CD14-positive monocyte (primary cell): ENCODE results near the gene PAK4. TPM values are rescaled to one million over a fixed set of nuclear protein-coding genes. Genes with fewer than 3 reads are reported as not detected.

Experiments
- DNase-seq, 3 donors: peaks; one replicate each; pipeline ENCODE4 v3.0.0-alpha.2; 2011 to 2022
- H2AFZ ChIP-seq: 2 replicates; pipeline ENCODE4 v1.6.0; 2012; ENCODE audit warnings: mild to moderate bottlenecking, low read depth, low read length, inconsistent platforms; ENCODE audit not compliant: insufficient read depth, poor library complexity, severe bottlenecking
- H3K27ac ChIP-seq, 2 donors: 1 replicate in 1 of 2; 2 replicates in 1 of 2; pipeline ENCODE4 v1.5.1; 2012 to 2013; ENCODE audit warnings: low read length in 2 of 2, control low read depth in 1 of 2, inconsistent platforms in 1 of 2, low read depth in 1 of 2, mild to moderate bottlenecking in 1 of 2
- H3K27me3 ChIP-seq, 2 donors: one replicate each; pipeline versions ENCODE4 v1.6.0 to v1.6.1; 2011 to 2013; ENCODE audit warnings: low read length in 2 of 2; ENCODE audit not compliant: control insufficient read depth in 2 of 2, insufficient read depth in 2 of 2
- H3K36me3 ChIP-seq, 2 donors: replicated peaks in 1 of 2; 1 replicate in 1 of 2; 2 replicates in 1 of 2; pipeline versions ENCODE4 v1.5.1 to v1.6.1; 2012 to 2013; ENCODE audit warnings: low read length in 2 of 2, control low read depth in 1 of 2, inconsistent platforms in 1 of 2, mild to moderate bottlenecking in 1 of 2; ENCODE audit not compliant: insufficient read depth in 2 of 2, control insufficient read depth in 1 of 2
- H3K4me1 ChIP-seq, 2 donors: 1 replicate in 1 of 2; 2 replicates in 1 of 2; pipeline versions ENCODE4 v1.5.1 to v1.6.1; 2012 to 2013; ENCODE audit warnings: low read length in 2 of 2, control low read depth in 1 of 2, inconsistent platforms in 1 of 2, mild to moderate bottlenecking in 1 of 2, moderate library complexity in 1 of 2; ENCODE audit not compliant: insufficient read depth in 2 of 2, control insufficient read depth in 1 of 2
- H3K4me2 ChIP-seq: replicated peaks from 2 replicates; pipeline ENCODE3; 2012; ENCODE audit warnings: low read length, moderate library complexity, mild to moderate bottlenecking; ENCODE audit not compliant: poor library complexity, severe bottlenecking; ENCODE audit errors: extremely low read depth
- H3K4me3 ChIP-seq, 3 experiments: fragments of 200-600 bp in 1 of 3; sonication (generic) in 1 of 3; replicated peaks in 1 of 3; 1 replicate in 2 of 3; 2 replicates in 1 of 3; pipeline ENCODE4 v1.5.1; 2011 to 2013; ENCODE audit warnings: low read length in 3 of 3, mild to moderate bottlenecking in 3 of 3, control low read depth in 2 of 3, low read depth in 2 of 3, inconsistent platforms in 1 of 3, moderate library complexity in 1 of 3
- H3K79me2 ChIP-seq: 2 replicates; pipeline ENCODE4 v1.6.0; 2012; ENCODE audit warnings: mild to moderate bottlenecking, control low read depth, inconsistent platforms, low read length, moderate library complexity; ENCODE audit not compliant: insufficient read depth
- H3K9ac ChIP-seq: 2 replicates; pipeline ENCODE4 v1.6.0; 2017; ENCODE audit warnings: low read length, mild to moderate bottlenecking; ENCODE audit not compliant: insufficient read depth, poor library complexity, severe bottlenecking
- H3K9me3 ChIP-seq, 2 donors: replicated peaks in 1 of 2; 1 replicate in 1 of 2; 2 replicates in 1 of 2; pipeline versions ENCODE4 v1.5.1 to v1.6.1; 2012 to 2013; ENCODE audit warnings: low read length in 2 of 2, control low read depth in 1 of 2; ENCODE audit not compliant: control insufficient read depth in 1 of 2, insufficient read depth in 1 of 2
- H4K20me1 ChIP-seq: 2 replicates; pipeline ENCODE4 v1.6.0; 2012; ENCODE audit warnings: mild to moderate bottlenecking, low read length, control low read depth, moderate library complexity; ENCODE audit not compliant: insufficient read depth
- H3K27ac Mint-ChIP-seq, 7 donors: one replicate each; pipeline ENCODE4 v1.8.0; 2020; ENCODE audit warnings: mild to moderate bottlenecking in 7 of 7, mixed read lengths in 7 of 7, moderate library complexity in 6 of 7, inconsistent platforms in 2 of 7
- H3K27me3 Mint-ChIP-seq, 3 donors: one replicate each; pipeline ENCODE4 v1.8.0; 2021 to 2022; ENCODE audit warnings: low read depth in 3 of 3, mild to moderate bottlenecking in 3 of 3, mixed read lengths in 3 of 3, moderate library complexity in 3 of 3, inconsistent platforms in 1 of 3
- H3K36me3 Mint-ChIP-seq, 2 donors: one replicate each; pipeline ENCODE4 v1.8.0; 2020; ENCODE audit warnings: mixed read lengths in 2 of 2, inconsistent platforms in 1 of 2, mild to moderate bottlenecking in 1 of 2
- H3K4me1 Mint-ChIP-seq: one replicate; pipeline ENCODE4 v1.8.0; 2020; ENCODE audit warnings: mild to moderate bottlenecking, mixed read lengths
- H3K4me3 Mint-ChIP-seq, 2 donors: one replicate each; pipeline ENCODE4 v1.8.0; 2020; ENCODE audit warnings: mild to moderate bottlenecking in 2 of 2, mixed read lengths in 2 of 2, moderate library complexity in 1 of 2
- H3K9me3 Mint-ChIP-seq, 7 donors: one replicate each; pipeline ENCODE4 v1.8.0; 2020 to 2022; ENCODE audit warnings: mixed read lengths in 7 of 7, mild to moderate bottlenecking in 6 of 7, moderate library complexity in 6 of 7, inconsistent platforms in 2 of 7
- CTCF ChIP-seq: fragments of 200-600 bp; IDR thresholded peaks from one replicate; pipeline ENCODE4 v1.8.0; 2022; ENCODE audit warnings: antibody characterized with exemption, mild to moderate bottlenecking
- WGBS: methylation state at CpG from one replicate; pipeline ENCODE4 v1.1.5; 2013; ENCODE audit warnings: missing lambda C conversion rate; ENCODE audit not compliant: insufficient coverage; 5-methylcytosine and 5-hydroxymethylcytosine counted together
- intact Hi-C, 2 donors: fragments of 100-400 bp; cut with micrococcal nuclease; formaldehyde crosslinking; loops; one replicate each; pipeline versions ENCODE4 v1.15.0 to v1.15.1; 2023
- polyA plus RNA-seq, 3 donors: library from polyadenylated mRNA; depleted of rRNA in 1 of 3; unstranded in 2 of 3; stranded (reverse) in 1 of 3; fragments of 300-500 nt in 2 of 3; fragments of >200 nt in 1 of 3; fragmentation: Illumina TruSeq in 2 of 3; gene quantifications; 1 replicate in 2 of 3; 2 replicates in 1 of 3; pipeline ENCODE4 v1.2.3, GENCODE V29; 2012 to 2021

Gene PAK4
- polyA plus RNA-seq, 3 donors: 1.3 to 11.3 (median 1.5) TPM

- TF ChIP-seq CTCF: no peak
- Histone ChIP-seq H3K9ac (no peak overlapping the region), H4K20me1 (no peaks in the 10 kb centered on the region), H2AFZ (no peak overlapping the region), H3K4me1 (no peaks in the 10 kb centered on the region), H3K9me3 (peaks cover 0 to 7% of the 10 kb centered on the region in 2 donors), H3K27me3 (peaks cover 27 to 47% of the 10 kb centered on the region in 2 donors), H3K4me2 (no peak overlapping the region), H3K27ac (no peak overlapping the region), H3K36me3 (no peaks in the 10 kb centered on the region), H3K4me3 (no peak overlapping the region), H3K79me2 (no peaks in the 10 kb centered on the region)
- WGBS: 80% methylated on average over 2 of the region's 7 CpGs
- no peak for DNase-seq
- H3K27ac Mint-ChIP-seq: no peak overlapping the region
- peaks cover 47 to 61% (median 59%) of the 10 kb centered on the region in 3 donors for H3K27me3 Mint-ChIP-seq
- intact Hi-C loops: no loop called here
- no peaks in the 10 kb centered on the region for H3K36me3 Mint-ChIP-seq
- peaks cover 0 to 5% (median 3%) of the 10 kb centered on the region in 7 donors for H3K9me3 Mint-ChIP-seq
- H3K4me3 Mint-ChIP-seq: no peak overlapping the region
- peaks cover 6% of the 10 kb centered on the region for H3K4me1 Mint-ChIP-seq
These were observed 43.4 kb upstream of the PAK4 start for GRCh38 chr19:39082167-39082566.

GRCh38 chr19:39082745-39083598 is 42.6 kb upstream of the PAK4 start:
- H3K9ac ChIP-seq: peak overlapping the region; percentile 21
- intact Hi-C loops: no loop called here
- no peak overlapping the region for H3K4me3 ChIP-seq
- H2AFZ ChIP-seq: no peak overlapping the region
- no peak overlapping the region for H3K27ac Mint-ChIP-seq
- H3K4me1 ChIP-seq: no peaks in the 10 kb centered on the region
- H3K4me3 Mint-ChIP-seq: peak overlapping the region in 1 of 2 donors; percentile 57
- H3K36me3 ChIP-seq: no peaks in the 10 kb centered on the region
- H3K79me2 ChIP-seq: no peaks in the 10 kb centered on the region
- no peak for TF ChIP-seq CTCF
- H3K36me3 Mint-ChIP-seq: no peaks in the 10 kb centered on the region
- peaks cover 0 to 7% of the 10 kb centered on the region in 2 donors for H3K9me3 ChIP-seq
- peaks cover 49 to 65% (median 59%) of the 10 kb centered on the region in 3 donors for H3K27me3 Mint-ChIP-seq
- H3K9me3 Mint-ChIP-seq: peaks cover 0 to 5% (median 3%) of the 10 kb centered on the region in 7 donors
- H3K27me3 ChIP-seq: peaks cover 27 to 47% of the 10 kb centered on the region in 2 donors
- no peaks in the 10 kb centered on the region for H4K20me1 ChIP-seq
- 17% methylated on average over 6 of the region's 15 CpGs for WGBS
- H3K4me2 ChIP-seq: no peak overlapping the region
- H3K27ac ChIP-seq: no peak overlapping the region
- DNase-seq: no peak
- H3K4me1 Mint-ChIP-seq: peaks cover 6% of the 10 kb centered on the region
